Measurements from ENCODE around the gene OBP2B.
"Not testable (repeated sequence)": the region's sequence is repeated elsewhere in the genome, so short reads cannot be mapped to it uniquely, and the experiment has no call there.

OBP2B gene

GRCh38 chr9:133238272-133238850, 29.3 kb upstream of the OBP2B start:
- DNase-seq: no peak

GRCh38 chr9:133237035-133237731, 28.1 kb upstream of the OBP2B start:
- DNase-seq: no peak

- DNase-seq: not testable (repeated sequence)
These were observed 27.4 kb upstream of the OBP2B start for GRCh38 chr9:133236291-133237034.

GRCh38 chr9:133235549-133236222, 26.6 kb upstream of the OBP2B start:
- DNase-seq: no peak

- no peak for DNase-seq
These were observed 25.7 kb upstream of the OBP2B start for GRCh38 chr9:133234577-133235322.

- DNase-seq: no peak
These were observed 24.8 kb upstream of the OBP2B start for GRCh38 chr9:133233681-133234432.

- DNase-seq: not testable (repeated sequence)
These were observed 23.0 kb upstream of the OBP2B start for GRCh38 chr9:133231934-133232568.

GRCh38 chr9:133230514-133230913, 21.5 kb upstream of the OBP2B start:
- not testable (repeated sequence) for DNase-seq

- no peak for DNase-seq
These were observed 21.0 kb upstream of the OBP2B start for GRCh38 chr9:133230093-133230492.

- DNase-seq: not testable (repeated sequence)
These were observed 19.6 kb upstream of the OBP2B start for GRCh38 chr9:133228474-133229193.

GRCh38 chr9:133227996-133228395, 18.9 kb upstream of the OBP2B start:
- not testable (repeated sequence) for DNase-seq

- DNase-seq: no peak
These were observed 18.3 kb upstream of the OBP2B start for GRCh38 chr9:133227242-133227860.

- no peak for DNase-seq
These were observed 17.4 kb upstream of the OBP2B start for GRCh38 chr9:133226219-133227171.

- DNase-seq: no peak
These were observed 16.3 kb upstream of the OBP2B start for GRCh38 chr9:133225171-133226011.

- no peak for DNase-seq
These were observed 15.7 kb upstream of the OBP2B start for GRCh38 chr9:133224762-133225161.

- DNase-seq: not testable (repeated sequence)
These were observed 14.2 kb upstream of the OBP2B start for GRCh38 chr9:133223159-133223756.

GRCh38 chr9:133221994-133222393, 12.9 kb upstream of the OBP2B start:
- not testable (repeated sequence) for DNase-seq
